GM21381 (cell line): ENCODE data around the gene SAMD7.
A peak's percentile ranks its signal among the peaks of the same experiment; 100 is the strongest.

Source experiments
- ATAC-seq: cut with Tn5 transposase; IDR thresholded peaks from one replicate; pipeline ENCODE4 v1.9.1; 2021; ENCODE audit warnings: mild to moderate bottlenecking, moderate library complexity; ENCODE audit not compliant: unreplicated experiment

The SAMD7 gene

DNA sequence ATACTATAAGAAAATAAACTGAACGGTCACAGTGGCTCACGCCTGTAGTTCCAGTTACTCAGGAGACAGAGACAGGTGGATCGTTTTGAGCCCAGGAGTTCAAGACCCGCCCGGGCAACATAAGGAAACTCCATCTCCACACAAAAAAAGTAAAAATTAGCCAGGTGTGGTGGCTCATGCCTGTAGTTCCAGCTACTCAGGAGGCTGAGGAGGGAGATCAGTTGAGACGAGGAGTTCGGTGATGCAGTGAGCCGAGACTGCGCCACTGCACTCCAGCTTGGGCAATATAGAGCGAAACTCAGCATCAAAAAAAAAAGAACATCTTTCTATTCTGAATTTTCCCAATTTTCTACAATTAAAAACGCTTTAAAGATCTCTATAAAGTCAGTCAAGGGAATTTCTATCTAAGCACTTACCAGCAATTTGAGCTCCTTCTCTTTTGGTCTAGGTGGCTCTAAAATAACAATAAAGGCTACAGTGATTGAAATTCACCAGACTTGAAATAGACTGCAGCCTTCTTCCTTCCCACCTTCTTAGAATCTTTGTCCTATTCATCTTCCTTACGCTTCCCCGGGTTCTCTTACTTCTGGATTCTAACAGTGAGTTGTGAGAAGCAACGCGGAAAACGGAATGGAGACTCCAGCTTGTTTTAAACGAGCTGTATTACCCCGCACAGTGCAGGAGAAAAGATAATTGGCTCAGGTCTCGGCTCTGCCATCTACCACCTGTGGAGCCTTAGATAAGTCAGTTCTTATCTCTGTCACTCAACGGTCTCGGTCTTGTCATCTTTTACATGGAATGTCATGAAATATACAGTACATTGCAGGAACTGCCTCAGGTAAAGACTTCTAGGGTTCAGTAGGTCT lies 54.4 kb downstream of the SAMD7 start:
- peak; percentile 19 for ATAC-seq

DNA sequence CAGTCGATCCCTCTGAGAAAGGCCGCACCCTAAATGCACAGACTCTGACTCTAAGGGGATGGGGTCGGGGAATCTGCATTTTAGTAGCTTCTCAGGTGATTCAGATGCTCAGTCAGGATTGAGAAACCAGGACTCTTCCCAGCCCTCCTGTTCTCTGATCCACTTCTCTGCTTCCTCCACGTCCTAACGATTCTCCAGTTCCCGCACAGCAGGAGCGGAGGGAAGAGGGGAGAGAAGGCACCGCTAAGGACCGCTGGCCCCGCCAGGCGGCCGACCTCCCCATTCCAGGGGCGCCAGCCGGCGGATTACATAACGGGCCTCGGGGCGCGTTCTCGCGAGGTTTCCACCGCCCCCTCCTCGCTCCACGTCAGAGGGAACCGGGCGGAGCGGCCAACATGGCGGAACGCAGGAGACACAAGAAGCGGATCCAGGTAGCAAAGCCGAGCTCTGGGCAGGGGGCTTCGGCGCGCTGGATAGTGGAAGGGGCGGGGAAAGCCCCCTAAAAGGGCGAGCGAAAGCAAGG lies 55.1 kb downstream of the SAMD7 start, which contains the start of gene SEC62:
TSS of gene SEC62 (plus strand) at position 380 of the 523 bp plus-strand sequence. CDS start at position 396, 16 bp downstream.
- peak; percentile 90 for ATAC-seq

DNA sequence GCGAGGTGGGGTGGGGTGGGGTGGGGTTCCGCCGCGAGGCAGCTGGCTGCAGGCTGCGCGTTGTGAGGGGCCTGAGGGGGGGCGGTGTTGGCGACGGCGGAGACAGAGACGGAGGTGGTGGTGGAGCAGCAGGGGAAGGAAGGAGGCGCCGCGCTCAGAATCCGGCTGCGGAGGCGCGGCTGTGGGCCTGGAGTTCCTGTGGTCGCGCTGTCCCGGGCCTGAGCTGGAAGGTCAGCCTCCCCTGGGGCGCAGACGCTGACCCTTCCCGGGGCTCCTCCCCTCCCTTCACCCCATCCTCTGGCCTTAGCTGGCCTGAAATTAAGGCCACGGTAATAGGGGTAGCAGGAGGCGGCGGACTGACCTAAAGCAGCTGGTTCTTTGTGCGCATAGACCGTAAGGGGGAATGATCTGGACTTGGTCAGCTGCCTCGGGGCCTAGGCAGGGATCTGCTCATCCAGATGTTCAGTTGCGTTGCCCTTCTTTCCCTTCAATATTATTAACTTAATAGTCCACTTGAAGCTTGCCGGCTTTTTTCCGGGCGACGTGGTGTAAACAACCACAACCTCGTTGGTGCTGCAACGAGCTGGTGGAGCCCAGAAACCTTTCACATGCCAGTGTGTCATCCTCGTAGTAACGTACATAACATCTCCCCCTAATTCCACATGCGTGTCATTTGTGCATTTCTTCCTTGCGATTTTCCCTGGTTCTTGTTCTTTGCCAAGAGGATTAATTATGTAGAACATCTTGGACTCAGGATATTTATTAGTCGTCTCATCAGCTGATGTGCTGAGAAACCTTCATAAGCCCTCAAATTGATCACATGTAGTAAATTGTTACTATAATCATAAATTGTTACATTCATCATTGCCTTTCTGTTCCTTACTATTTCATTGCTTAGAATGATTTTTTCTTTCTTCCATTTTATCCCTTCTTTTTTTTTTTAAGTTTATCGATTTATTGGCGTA lies 55.9 kb downstream of the SAMD7 start:
- peak; percentile 35 for ATAC-seq

DNA sequence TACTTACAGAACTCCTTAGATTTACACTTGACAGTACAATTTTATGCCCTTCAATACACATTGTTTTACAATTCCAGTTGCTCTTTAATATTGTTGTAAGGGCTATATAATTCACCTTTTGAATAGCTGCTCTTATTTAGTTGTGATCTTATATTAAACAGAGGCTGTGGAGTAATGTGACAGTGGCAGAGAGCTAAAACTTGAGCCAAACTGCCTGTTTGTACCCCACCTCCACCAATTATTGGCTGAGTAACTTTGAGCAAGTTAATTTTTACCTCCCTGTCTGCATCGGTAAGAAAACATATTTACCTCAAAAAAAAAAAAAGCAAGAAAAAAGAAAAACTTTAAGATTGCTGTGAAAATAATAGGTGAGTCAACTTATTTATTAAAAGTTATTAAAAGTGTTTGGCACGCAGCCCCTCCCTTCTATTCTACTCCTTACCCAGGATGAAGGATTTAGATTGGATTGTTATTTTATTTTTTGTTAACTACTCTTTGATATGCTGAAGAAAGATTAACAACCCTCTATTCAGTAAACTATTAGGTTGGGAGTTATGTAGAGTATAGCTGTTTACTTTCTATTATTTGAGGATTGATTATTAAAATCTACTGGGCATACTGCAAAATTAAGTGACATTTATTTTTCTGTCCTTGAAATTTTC lies 57.0 kb downstream of the SAMD7 start:
- ATAC-seq, result no peak

DNA sequence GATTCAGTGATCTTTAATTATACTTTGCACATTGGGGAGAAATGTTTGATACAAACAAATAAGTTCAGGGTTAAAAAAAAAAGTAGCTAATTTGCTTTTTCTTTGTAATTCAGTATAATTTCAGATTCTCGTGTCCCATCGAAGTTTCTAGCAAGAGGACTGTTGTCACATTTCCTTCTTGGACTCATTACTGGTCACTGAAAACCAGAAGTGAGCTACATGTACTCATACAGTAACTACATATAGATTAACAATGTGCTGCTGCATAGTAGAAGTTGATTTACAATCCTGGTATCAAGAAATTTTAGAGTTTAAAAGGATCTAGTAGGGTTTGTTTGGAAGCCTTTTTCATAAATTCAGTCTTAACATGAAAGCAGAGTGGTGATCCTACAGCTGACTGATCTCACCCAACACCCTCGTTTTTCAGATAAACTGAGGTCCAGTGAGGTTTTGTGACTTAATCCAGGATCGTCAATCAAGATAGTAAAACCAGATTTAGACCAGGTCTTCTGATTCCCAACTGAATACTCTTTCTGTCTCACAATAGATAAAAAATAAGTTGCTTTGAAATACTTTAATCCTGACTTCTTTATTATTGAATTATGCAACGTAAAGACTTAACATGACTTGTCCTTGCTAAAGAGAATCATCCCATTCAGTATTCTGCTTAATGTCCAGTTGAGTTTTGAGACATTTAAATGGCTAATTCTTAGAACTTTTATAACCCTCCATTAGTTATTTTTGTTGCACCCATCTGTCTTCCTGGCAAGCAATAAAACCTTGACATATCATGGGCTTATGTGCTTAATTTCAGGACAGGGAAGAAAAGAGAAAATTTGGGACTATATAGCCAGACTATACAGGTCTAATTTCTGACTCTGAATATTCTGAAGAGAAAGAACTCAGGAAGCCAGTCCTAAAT lies 58.1 kb downstream of the SAMD7 start:
- ATAC-seq, result no peak

DNA sequence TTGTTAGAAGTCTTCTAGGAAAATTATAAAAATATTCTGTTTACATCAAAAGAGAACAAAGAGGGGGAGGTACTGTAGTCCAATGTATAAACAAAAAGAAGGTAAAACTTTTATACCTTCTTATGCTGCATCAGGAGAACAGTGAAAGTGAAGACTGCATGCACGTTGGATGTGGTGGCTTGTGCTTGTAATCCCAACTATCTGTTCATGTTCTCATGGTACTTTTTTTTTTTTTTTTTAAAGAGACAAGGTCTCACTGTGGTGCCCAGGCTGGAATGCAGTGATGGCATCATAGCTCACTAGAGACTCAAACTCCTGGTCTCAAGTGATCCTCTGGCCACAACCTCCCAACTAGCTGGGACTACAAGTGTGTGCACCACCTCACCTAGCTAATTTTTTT lies 59.5 kb downstream of the SAMD7 start:
- ATAC-seq, result no peak

DNA sequence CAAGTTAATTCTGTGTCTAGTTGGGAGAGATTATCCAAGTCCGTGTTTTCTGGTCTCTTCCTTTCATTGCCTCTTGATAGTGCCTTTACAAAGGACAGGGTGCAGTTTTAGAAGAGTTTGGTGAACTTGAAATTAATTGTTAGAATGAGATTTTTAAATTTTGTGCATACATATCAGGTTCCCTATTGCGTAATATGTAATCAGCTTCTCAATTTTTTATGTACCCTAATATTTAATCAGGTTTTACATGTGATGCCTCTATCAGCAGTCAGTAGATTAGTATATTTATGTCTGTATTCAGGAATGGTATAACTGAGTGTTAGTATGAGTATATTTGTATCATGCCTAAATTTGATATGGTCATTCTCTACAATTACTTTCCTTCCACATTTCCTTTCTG lies 60.1 kb downstream of the SAMD7 start:
- no peak for ATAC-seq

DNA sequence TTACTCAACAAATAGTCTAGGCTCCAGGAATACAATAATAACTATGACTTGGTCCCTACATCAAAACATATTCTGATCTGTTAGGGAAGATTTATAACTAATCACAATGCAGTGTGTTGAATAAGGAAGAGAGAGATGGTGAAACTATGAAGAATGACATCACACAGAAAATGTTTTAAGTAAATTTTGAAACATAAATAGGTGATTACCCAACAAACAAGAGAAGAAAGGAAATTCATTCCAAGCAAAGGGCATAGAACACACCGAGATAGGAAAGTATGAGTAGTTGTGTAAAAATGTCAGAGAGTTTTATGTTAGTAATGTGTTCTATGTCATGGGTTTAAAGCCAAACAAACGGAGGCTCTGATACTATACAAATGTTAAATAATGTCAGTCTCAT lies 68.7 kb downstream of the SAMD7 start:
- no peak for ATAC-seq

DNA sequence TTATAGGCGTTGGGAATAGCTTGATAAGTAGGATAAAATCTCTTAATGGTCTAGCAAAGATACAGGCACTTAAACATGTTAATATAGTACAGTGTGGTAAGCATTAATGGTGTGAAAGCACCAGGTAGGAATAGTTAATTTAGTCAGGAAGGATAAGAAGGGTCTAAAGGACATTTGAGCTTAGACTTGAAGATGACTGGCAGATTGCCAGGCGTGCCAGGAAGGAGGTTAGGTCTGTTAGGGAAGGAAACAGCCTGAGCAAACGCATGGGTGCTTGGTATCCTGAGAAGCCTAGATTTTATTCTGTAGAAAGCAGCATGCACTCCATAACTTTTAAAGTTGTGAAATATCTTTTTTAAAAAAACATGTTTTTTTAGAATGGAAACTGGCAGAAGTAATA lies 72.9 kb downstream of the SAMD7 start:
- ATAC-seq, result no peak
